Mesothelial cell of epicardium (in vitro differentiated cells): Measurements from ENCODE around the gene TRIM39. TPM values are rescaled to one million over a fixed set of nuclear protein-coding genes. Genes with fewer than 3 reads are reported as not detected.

Experiments
- DNase-seq, 2 experiments: peaks; one replicate each; pipeline ENCODE4 v3.0.0; 2021; ENCODE audit warnings: low spot score in 2 of 2; ENCODE audit not compliant: unreplicated experiment in 2 of 2
- H3K27ac Mint-ChIP-seq: 2 replicates; pipeline ENCODE4 v1.8.0; 2021; ENCODE audit warnings: mixed read lengths
- H3K27me3 Mint-ChIP-seq: 2 replicates; pipeline ENCODE4 v1.8.0; 2021; ENCODE audit warnings: low read depth, mixed read lengths
- H3K36me3 Mint-ChIP-seq: 2 replicates; pipeline ENCODE4 v1.8.0; 2021; ENCODE audit warnings: mixed read lengths
- H3K4me1 Mint-ChIP-seq: 2 replicates; pipeline ENCODE4 v1.8.0; 2021; ENCODE audit warnings: mixed read lengths
- H3K4me3 Mint-ChIP-seq: 2 replicates; pipeline ENCODE4 v1.8.0; 2021; ENCODE audit warnings: mild to moderate bottlenecking, moderate library complexity, mixed read lengths
- H3K9me3 Mint-ChIP-seq: 2 replicates; pipeline ENCODE4 v1.8.0; 2021; ENCODE audit warnings: mixed read lengths
- CTCF ChIP-seq: fragments of 200-600 bp; sonication (generic); IDR thresholded peaks from one replicate; pipeline ENCODE4 v1.5.0; 2021; ENCODE audit warnings: antibody characterized with exemption; ENCODE audit not compliant: unreplicated experiment
- total RNA-seq: library from RNA; stranded (reverse); gene quantifications from 3 replicates; pipeline ENCODE4 v1.2.1, GENCODE V29; 2021

Gene TRIM39
- total RNA-seq, 1 donor from 2014 or later: 16.7 TPM

GRCh38 chr6:30344191-30344867, 17.6 kb downstream of the TRIM39 start:
- H3K36me3 Mint-ChIP-seq: peaks cover 17% of the 10 kb centered on the region
- H3K4me3 Mint-ChIP-seq: peak overlapping the region; percentile 87
- TF ChIP-seq CTCF: no peak

GRCh38 chr6:30344868-30345671, 18.3 kb downstream of the TRIM39 start, which contains the start of gene RPP21:
Gene RPP21, plus strand, starts transcription at chr6:30345156. Its CDS starts 16 bp downstream, at chr6:30345172.
- H3K9me3 Mint-ChIP-seq: no peaks in the 10 kb centered on the region
- H3K4me1 Mint-ChIP-seq: peaks cover 10% of the 10 kb centered on the region
- H3K36me3 Mint-ChIP-seq: peaks cover 16% of the 10 kb centered on the region
- peak within 1 kb of the TSS; percentile 93 for H3K27ac Mint-ChIP-seq
- no peaks in the 10 kb centered on the region for H3K27me3 Mint-ChIP-seq
- no peak for TF ChIP-seq CTCF
- peak within 1 kb of the TSS; percentile 87 for H3K4me3 Mint-ChIP-seq
- DNase-seq: peak; percentile 79 to 90

More at GRCh38 chr6:30344191-30344867, 17.6 kb downstream of the TRIM39 start:
- peaks cover 10% of the 10 kb centered on the region for H3K4me1 Mint-ChIP-seq
- H3K27me3 Mint-ChIP-seq: no peaks in the 10 kb centered on the region
- no peak for DNase-seq
- peak overlapping the region; percentile 93 for H3K27ac Mint-ChIP-seq
- no peaks in the 10 kb centered on the region for H3K9me3 Mint-ChIP-seq

DNA sequence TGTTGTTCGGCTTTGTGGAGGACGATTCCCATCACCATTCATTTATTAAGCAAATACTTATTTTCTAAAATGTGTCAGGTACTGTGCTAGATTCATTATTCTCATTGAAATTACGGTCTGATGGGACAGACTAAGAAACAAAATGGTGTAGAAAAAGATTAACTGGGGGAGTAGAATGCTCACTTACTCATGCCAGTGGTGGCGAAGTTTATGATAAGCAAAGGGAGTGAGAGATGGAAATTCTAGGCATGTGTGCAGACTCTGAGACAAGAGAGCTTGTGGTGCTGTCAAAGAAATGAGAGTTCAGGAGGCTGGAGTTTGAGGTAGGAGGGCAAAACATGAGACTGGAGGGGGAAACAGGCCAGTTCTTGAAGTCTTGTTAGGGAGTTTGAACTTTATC, 19.1 kb downstream of the TRIM39 start:
- DNase-seq: no peak
- TF ChIP-seq CTCF: no peak
- peaks cover 16% of the 10 kb centered on the region for H3K36me3 Mint-ChIP-seq
- H3K4me3 Mint-ChIP-seq: peak overlapping the region; percentile 87
- no peaks in the 10 kb centered on the region for H3K27me3 Mint-ChIP-seq
- no peaks in the 10 kb centered on the region for H3K9me3 Mint-ChIP-seq
- peak overlapping the region; percentile 84 for H3K27ac Mint-ChIP-seq
- H3K4me1 Mint-ChIP-seq: peaks cover 10% of the 10 kb centered on the region

- H3K4me1 Mint-ChIP-seq: peaks cover 10% of the 10 kb centered on the region
- DNase-seq: no peak
- H3K9me3 Mint-ChIP-seq: no peaks in the 10 kb centered on the region
- peaks cover 8% of the 10 kb centered on the region for H3K36me3 Mint-ChIP-seq
- no peak overlapping the region for H3K4me3 Mint-ChIP-seq
- peaks cover 7% of the 10 kb centered on the region for H3K27me3 Mint-ChIP-seq
- H3K27ac Mint-ChIP-seq: no peak overlapping the region
- no peak for TF ChIP-seq CTCF
Measured at GRCh38 chr6:30348957-30349356, 22.2 kb downstream of the TRIM39 start.

GRCh38 chr6:30349421-30350177, 22.9 kb downstream of the TRIM39 start:
- Mint-ChIP-seq H3K4me3 (no peak overlapping the region), H3K27ac (no peak overlapping the region)

More at GRCh38 chr6:30349421-30350177, 22.9 kb downstream of the TRIM39 start:
- Mint-ChIP-seq H3K4me1 (peaks cover 10% of the 10 kb centered on the region), H3K36me3 (peaks cover 8% of the 10 kb centered on the region), H3K9me3 (no peaks in the 10 kb centered on the region), H3K27me3 (peaks cover 7% of the 10 kb centered on the region)
- no peak for DNase-seq
- TF ChIP-seq CTCF: no peak
